Panc1 (cell line): ENCODE data around the gene NXPH1. TPM values are rescaled to one million over a fixed set of nuclear protein-coding genes. Genes with fewer than 3 reads are reported as not detected.

ENCODE experiments used
- ATAC-seq: fragments of 200-7000 bp; cut with Tn5 transposase; 2 replicates; pipeline ENCODE4 v1.9.1; 2020; ENCODE audit warnings: mild to moderate bottlenecking, moderate library complexity
- BruUV-seq: library from RNA; stranded (reverse); fragments of 400-500 nt; replicated peaks from 2 replicates; lab custom pipeline; 2021; lab: Mats Ljungman, UMichigan
- CTCF ChIA-PET: fragments of 300-600 bp; sonication (Branson Sonifier 250); formaldehyde crosslinking; loops from one replicate; lab custom pipeline; 2022; ENCODE audit warnings: antibody characterized with exemption; lab: Charles Lee
- POLR2A ChIA-PET: fragments of 300-600 bp; sonication (Branson Sonifier 250); formaldehyde crosslinking; loops from one replicate; lab custom pipeline; 2022; ENCODE audit warnings: antibody characterized with exemption; lab: Charles Lee
- DNase-seq: peaks from one replicate; pipeline ENCODE4 v3.0.0-alpha.2; 2010; ENCODE audit warnings: low read depth, low spot score
- H3K27ac ChIP-seq: 2 replicates; pipeline ENCODE4 v1.5.1; 2011; ENCODE audit warnings: mild to moderate bottlenecking, low read length, inconsistent platforms
- H3K27me3 ChIP-seq: fragments of 200-500 bp; sonication (Bioruptor generic); 2 replicates; pipeline ENCODE4 v1.6.0; 2014; ENCODE audit warnings: low read length, inconsistent platforms; ENCODE audit not compliant: control insufficient read depth, insufficient read depth
- H3K36me3 ChIP-seq: fragments of 200-500 bp; sonication (Bioruptor generic); 2 replicates; pipeline ENCODE4 v1.5.1; 2014; ENCODE audit warnings: inconsistent platforms, mild to moderate bottlenecking, low read length, moderate library complexity; ENCODE audit not compliant: control insufficient read depth, insufficient read depth
- H3K4me1 ChIP-seq: 2 replicates; pipeline ENCODE4 v1.5.1; 2011; ENCODE audit warnings: inconsistent platforms, mild to moderate bottlenecking, low read length, moderate library complexity; ENCODE audit not compliant: control insufficient read depth, insufficient read depth
- H3K4me3 ChIP-seq, 2 experiments: 2 replicates each; pipeline ENCODE4 v1.5.1; 2011 to 2012; ENCODE audit warnings: low read depth in 2 of 2, low read length in 2 of 2, mild to moderate bottlenecking in 2 of 2, inconsistent platforms in 1 of 2, moderate library complexity in 1 of 2
- H3K9me3 ChIP-seq: fragments of 200-500 bp; sonication (Bioruptor generic); 2 replicates; pipeline ENCODE4 v1.5.1; 2014; ENCODE audit warnings: low read depth, mild to moderate bottlenecking, inconsistent platforms, low read length, moderate library complexity; ENCODE audit not compliant: control insufficient read depth, insufficient read depth
- POLR2AphosphoS5 ChIP-seq: IDR thresholded peaks from 2 replicates; pipeline ENCODE4 v1.6.1; 2012; ENCODE audit warnings: mild to moderate bottlenecking, low read depth, low read length, moderate library complexity
- SIN3A ChIP-seq: IDR thresholded peaks from 2 replicates; pipeline ENCODE4 v1.6.1; 2012; ENCODE audit warnings: low read depth, mild to moderate bottlenecking, low read length, moderate library complexity, borderline replicate concordance; ENCODE audit not compliant: insufficient read depth
- TCF7L2 ChIP-seq: IDR thresholded peaks from 2 replicates; pipeline ENCODE4 v1.6.1; 2011; ENCODE audit warnings: mild to moderate bottlenecking, low read depth, low read length, inconsistent platforms
- in situ Hi-C: cut with HindIII; loops from 2 replicates; pipeline ENCODE4 v1.10.0; 2016; ENCODE audit warnings: low sequenced_read_pairs, low pct_unique_long_range_greater_than_20kb
- intact Hi-C: fragments of 100-400 bp; cut with micrococcal nuclease; formaldehyde crosslinking; loops from one replicate; pipeline ENCODE4 v1.10.0; 2022; ENCODE audit not compliant: unreplicated experiment
- total RNA-seq: library from RNA; stranded (reverse); gene quantifications from one replicate; pipeline ENCODE4 v1.2.1, GENCODE V29; 2021; ENCODE audit not compliant: unreplicated experiment
- TF ChIP-seq, protein P1 (sequence below), 2 experiments: IDR thresholded peaks; 2 replicates each; pipeline ENCODE4 v1.6.1; 2011 to 2012; ENCODE audit warnings: low read depth in 2 of 2, control low read depth in 1 of 2, low read length in 1 of 2, mild to moderate bottlenecking in 1 of 2, moderate library complexity in 1 of 2; ENCODE audit not compliant: insufficient read depth in 1 of 2
- TF ChIP-seq, protein P2 (sequence below): fragments of 450-650 bp; IDR thresholded peaks from 2 replicates; pipeline ENCODE4 v1.5.1; 2017; ENCODE audit warnings: mild to moderate bottlenecking

Gene NXPH1
- total RNA-seq, 1 experiment from 2014 or later, result not detected

DNA sequence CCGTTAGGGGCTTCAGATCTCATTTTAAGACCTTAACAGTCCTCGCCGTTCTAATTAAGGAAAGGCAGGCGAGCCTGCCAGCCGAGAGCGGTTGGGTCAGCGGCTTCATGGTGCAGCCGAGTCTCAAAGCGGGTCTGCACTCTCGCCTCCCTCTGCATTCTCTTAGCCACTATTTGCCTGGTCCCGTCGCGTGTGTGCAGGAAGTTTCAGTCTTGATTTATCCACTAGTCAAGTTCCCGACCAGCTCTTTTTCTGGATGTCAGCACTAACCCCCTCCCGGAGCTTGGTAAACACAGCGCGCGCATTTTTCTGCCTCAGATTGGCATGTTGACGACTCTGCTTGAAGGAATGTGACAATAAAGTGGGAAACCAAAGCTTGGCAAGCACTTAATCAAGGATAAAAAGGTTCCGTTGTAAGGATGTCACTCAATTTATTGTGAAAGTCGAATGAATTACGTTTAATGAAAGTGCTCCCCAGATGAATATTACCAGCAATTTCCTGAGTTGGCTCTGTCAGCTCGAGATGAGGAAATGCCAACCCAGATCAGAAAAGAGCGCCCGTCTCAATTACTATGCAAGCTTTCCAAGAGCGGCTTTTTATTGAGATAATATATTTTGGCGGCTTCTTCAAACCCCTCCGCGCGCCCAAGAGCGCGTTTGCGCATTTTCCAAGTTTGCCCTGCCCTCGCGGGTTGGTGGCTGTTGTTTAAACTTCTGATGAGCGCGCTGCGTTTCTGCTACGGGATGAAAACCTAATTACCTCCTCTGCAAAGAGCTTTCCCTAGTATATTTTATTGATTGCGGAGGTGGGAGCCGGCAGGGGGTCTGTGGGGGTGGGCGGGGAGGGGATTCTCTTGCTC, 7.9 kb downstream of the NXPH1 start:
- intact Hi-C loops (no loop called here), in situ Hi-C loops (no loop called here)
- H3K4me3 ChIP-seq, result no peak overlapping the region
- DNase-seq, result no peak
- ATAC-seq, result no peak
- H3K27me3 ChIP-seq, result peaks cover 29% of the 10 kb centered on the region
- peaks cover 2% of the 10 kb centered on the region; the same call in 1 of the 2 replicates for H3K4me1 ChIP-seq
- POLR2A ChIA-PET, result no interaction called here
- no peaks in the 10 kb centered on the region; the same call in 1 of the 2 replicates for H3K36me3 ChIP-seq
- no peak for TF ChIP-seq TCF7L2
- no peak for TF ChIP-seq POLR2AphosphoS5
- TF ChIP-seq, protein P1, sequence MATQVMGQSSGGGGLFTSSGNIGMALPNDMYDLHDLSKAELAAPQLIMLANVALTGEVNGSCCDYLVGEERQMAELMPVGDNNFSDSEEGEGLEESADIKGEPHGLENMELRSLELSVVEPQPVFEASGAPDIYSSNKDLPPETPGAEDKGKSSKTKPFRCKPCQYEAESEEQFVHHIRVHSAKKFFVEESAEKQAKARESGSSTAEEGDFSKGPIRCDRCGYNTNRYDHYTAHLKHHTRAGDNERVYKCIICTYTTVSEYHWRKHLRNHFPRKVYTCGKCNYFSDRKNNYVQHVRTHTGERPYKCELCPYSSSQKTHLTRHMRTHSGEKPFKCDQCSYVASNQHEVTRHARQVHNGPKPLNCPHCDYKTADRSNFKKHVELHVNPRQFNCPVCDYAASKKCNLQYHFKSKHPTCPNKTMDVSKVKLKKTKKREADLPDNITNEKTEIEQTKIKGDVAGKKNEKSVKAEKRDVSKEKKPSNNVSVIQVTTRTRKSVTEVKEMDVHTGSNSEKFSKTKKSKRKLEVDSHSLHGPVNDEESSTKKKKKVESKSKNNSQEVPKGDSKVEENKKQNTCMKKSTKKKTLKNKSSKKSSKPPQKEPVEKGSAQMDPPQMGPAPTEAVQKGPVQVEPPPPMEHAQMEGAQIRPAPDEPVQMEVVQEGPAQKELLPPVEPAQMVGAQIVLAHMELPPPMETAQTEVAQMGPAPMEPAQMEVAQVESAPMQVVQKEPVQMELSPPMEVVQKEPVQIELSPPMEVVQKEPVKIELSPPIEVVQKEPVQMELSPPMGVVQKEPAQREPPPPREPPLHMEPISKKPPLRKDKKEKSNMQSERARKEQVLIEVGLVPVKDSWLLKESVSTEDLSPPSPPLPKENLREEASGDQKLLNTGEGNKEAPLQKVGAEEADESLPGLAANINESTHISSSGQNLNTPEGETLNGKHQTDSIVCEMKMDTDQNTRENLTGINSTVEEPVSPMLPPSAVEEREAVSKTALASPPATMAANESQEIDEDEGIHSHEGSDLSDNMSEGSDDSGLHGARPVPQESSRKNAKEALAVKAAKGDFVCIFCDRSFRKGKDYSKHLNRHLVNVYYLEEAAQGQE (IDR thresholded peaks at IDR 0.05; ENCODE audit: insufficient read depth in 1 of 2, low read depth in 2 of 2, low read length in 1 of 2), result no peak
- no peak for TF ChIP-seq SIN3A
- TF ChIP-seq, protein P2, sequence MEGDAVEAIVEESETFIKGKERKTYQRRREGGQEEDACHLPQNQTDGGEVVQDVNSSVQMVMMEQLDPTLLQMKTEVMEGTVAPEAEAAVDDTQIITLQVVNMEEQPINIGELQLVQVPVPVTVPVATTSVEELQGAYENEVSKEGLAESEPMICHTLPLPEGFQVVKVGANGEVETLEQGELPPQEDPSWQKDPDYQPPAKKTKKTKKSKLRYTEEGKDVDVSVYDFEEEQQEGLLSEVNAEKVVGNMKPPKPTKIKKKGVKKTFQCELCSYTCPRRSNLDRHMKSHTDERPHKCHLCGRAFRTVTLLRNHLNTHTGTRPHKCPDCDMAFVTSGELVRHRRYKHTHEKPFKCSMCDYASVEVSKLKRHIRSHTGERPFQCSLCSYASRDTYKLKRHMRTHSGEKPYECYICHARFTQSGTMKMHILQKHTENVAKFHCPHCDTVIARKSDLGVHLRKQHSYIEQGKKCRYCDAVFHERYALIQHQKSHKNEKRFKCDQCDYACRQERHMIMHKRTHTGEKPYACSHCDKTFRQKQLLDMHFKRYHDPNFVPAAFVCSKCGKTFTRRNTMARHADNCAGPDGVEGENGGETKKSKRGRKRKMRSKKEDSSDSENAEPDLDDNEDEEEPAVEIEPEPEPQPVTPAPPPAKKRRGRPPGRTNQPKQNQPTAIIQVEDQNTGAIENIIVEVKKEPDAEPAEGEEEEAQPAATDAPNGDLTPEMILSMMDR, result no peak
- H3K9me3 ChIP-seq, result no peaks in the 10 kb centered on the region
- H3K27ac ChIP-seq, result no peak overlapping the region
- BruUV-seq, result no TSS peak
- CTCF ChIA-PET, result no interaction called here

DNA sequence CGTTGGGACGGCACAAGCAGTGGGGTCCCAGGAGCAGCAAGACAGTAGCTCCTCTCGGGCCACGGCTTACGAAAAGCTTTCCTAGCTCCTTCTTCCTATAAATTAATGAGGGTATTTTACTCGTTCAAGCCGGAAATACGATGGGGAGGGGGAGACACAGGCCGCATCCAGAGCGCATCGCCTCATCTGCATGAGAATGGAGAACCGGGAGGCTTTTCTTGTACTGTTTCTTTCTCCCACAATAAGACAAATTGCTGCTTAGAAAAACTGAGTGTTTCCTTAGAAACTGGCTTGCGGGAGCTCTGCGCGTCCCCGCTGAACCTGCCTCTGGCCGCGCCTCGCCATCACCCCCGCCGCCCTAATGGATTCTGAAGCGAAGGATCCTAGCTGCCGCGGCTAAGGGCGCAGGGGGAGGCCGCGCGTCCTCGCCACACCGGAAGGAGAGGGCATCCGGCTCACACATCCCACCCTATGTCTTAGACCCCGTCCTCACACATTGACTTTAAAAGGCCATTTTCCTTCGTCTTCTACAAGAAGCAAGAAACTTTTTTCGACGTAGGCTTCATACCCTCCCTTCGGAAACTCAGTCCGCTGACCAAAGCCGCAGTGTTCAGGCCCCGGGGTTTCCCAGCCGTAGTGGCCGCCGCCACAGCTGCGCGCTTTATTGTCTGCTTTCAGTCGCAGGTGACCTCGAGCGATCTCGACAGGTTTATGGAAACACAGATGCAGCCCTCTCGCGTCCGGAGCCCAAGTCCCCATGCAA, 8.8 kb downstream of the NXPH1 start:
- ATAC-seq (no peak), DNase-seq (no peak)
- ChIA-PET POLR2A (no interaction called here), CTCF (no interaction called here)
- intact Hi-C loops (no loop called here), in situ Hi-C loops (no loop called here)
- H3K4me3 ChIP-seq, result no peak overlapping the region
- peaks cover 23% of the 10 kb centered on the region for H3K27me3 ChIP-seq
- no peak for TF ChIP-seq SIN3A
- TF ChIP-seq, protein P2, result no peak
- no peak for TF ChIP-seq TCF7L2
- TF ChIP-seq, protein P1 (IDR thresholded peaks at IDR 0.05; ENCODE audit: insufficient read depth in 1 of 2, low read depth in 2 of 2, low read length in 1 of 2), result no peak
- TF ChIP-seq POLR2AphosphoS5, result no peak
- no TSS peak for BruUV-seq
- H3K36me3 ChIP-seq, result no peaks in the 10 kb centered on the region; the same call in 1 of the 2 replicates
- H3K4me1 ChIP-seq, result no peaks in the 10 kb centered on the region
- no peaks in the 10 kb centered on the region for H3K9me3 ChIP-seq
- no peak overlapping the region for H3K27ac ChIP-seq
